ENCODE measurements around the gene SYT15. TPM values are rescaled to one million over a fixed set of nuclear protein-coding genes. Genes with fewer than 3 reads are reported as not detected.

SYT15 gene
- total RNA-seq, 1 experiment from 2014 or later, result 1.6 TPM

DNA sequence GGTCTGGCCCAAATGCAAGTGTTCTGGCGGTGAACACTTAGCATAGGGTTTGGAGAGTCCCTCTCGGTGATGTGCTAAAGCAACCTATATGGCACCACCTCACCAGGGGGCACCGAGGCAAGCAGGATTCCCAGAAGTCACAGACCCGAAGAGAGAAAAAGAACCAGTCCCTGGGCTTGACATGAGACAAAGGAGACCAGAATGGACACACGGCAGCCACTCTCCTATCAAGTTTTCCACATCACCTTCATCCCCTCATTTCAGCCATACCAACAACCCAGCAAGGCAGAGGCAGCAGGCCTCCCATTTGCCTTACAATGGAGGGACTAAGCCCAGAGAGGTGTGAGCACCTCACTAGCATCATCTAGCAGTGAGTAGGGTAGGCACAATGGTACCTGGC, 42.1 kb upstream of the SYT15 start:
- BruUV-seq (replicated peaks), result no TSS peak
- intact Hi-C loops (cut with micrococcal nuclease), result no loop called here
- no peaks in the 10 kb centered on the region for H3K9me2 ChIP-seq (ENCODE audit: insufficient read depth)
- no peaks in the 10 kb centered on the region for H3K27me3 ChIP-seq (ENCODE audit: insufficient read depth, low read length)
- no peaks in the 10 kb centered on the region for H4K20me1 ChIP-seq (ENCODE audit: insufficient read depth)
- no peak for ATAC-seq
- TF ChIP-seq SIN3A (IDR thresholded peaks at IDR 0.05; ENCODE audit: low read depth) (no peak), CBX3 (IDR thresholded peaks at IDR 0.05; ENCODE audit: low read depth) (no peak), YY1 (IDR thresholded peaks at IDR 0.05; ENCODE audit: extremely low read depth, insufficient replicate concordance, low read depth, low read length) (no peak), EGR1 (IDR thresholded peaks at IDR 0.05; ENCODE audit: low read depth) (no peak), EZH2phosphoT487 (IDR thresholded peaks at IDR 0.05; ENCODE audit: borderline replicate concordance) (no peak)
- TF ChIP-seq, protein P1, sequence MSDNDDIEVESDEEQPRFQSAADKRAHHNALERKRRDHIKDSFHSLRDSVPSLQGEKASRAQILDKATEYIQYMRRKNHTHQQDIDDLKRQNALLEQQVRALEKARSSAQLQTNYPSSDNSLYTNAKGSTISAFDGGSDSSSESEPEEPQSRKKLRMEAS (IDR thresholded peaks at IDR 0.05), result no peak
- DNase-seq (ENCODE audit: low read depth, low spot score), result no peak
- H3K36me3 ChIP-seq (ENCODE audit: control insufficient read depth in 1 of 2, insufficient read depth in 2 of 2, low read length in 2 of 2), result no peaks in the 10 kb centered on the region
- H3K79me2 ChIP-seq (ENCODE audit: insufficient read depth, low read length), result no peaks in the 10 kb centered on the region
- H3K4me1 ChIP-seq (ENCODE audit: control insufficient read depth in 1 of 2, insufficient read depth in 2 of 2, low read length in 2 of 2), result no peaks in the 10 kb centered on the region
- ChIA-PET RAD21 (ENCODE audit: low non-redundant PET in 1 of 2, low total read pairs in 2 of 2, uncharacterized antibody in 2 of 2, unreplicated experiment in 2 of 2) (no interaction called here), POLR2A (interaction anchor here (0.6 kb wide), 1 partner anchor 12 kb away, joined by 3 read pairs; no protein-coding TSS in a partner anchor), CTCF (no interaction called here)
- H3K9ac ChIP-seq (ENCODE audit: low read length), result no peak overlapping the region
- no peaks in the 10 kb centered on the region for H3K9me3 ChIP-seq (ENCODE audit: control insufficient read depth in 1 of 2, insufficient read depth in 1 of 2, low read depth in 1 of 2, low read length in 2 of 2)
- no peak overlapping the region for H3K4me2 ChIP-seq (ENCODE audit: low read length)
- H2AFZ ChIP-seq (ENCODE audit: low read depth, low read length, poor library complexity, severe bottlenecking), result no peak overlapping the region
- H3K4me3 ChIP-seq (replicated peaks in 1 of 2; ENCODE audit: low read depth in 1 of 2, low read length in 2 of 2), result no peak overlapping the region
- no peak overlapping the region for H3K27ac ChIP-seq (ENCODE audit: low read depth, low read length)

DNA sequence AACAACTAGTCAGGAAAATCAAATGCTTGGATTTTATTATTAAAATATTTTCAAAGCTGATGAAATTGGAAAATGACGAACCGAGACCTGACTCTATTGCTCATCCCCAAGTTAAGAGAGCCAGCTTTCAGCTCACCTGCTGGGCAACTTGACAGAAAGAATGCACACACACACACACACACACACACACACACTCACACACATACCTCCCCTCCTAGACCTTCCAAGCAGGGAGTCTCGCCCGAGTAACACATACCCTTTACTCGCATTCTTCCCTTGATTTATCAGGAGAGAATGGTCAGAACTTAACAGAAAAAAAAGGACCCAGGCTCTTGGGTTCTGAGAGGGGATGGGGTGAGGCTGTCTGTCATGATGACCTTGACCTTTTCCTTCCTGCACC, 41.6 kb upstream of the SYT15 start:
- H3K36me3 ChIP-seq (ENCODE audit: control insufficient read depth in 1 of 2, insufficient read depth in 2 of 2, low read length in 2 of 2), result no peaks in the 10 kb centered on the region
- H3K9ac ChIP-seq (ENCODE audit: low read length), result no peak overlapping the region
- H4K20me1 ChIP-seq (ENCODE audit: insufficient read depth), result no peaks in the 10 kb centered on the region
- no peak for ATAC-seq
- H3K9me2 ChIP-seq (ENCODE audit: insufficient read depth), result no peaks in the 10 kb centered on the region
- BruUV-seq (replicated peaks), result no TSS peak
- H3K4me2 ChIP-seq (ENCODE audit: low read length), result no peak overlapping the region
- RAD21 ChIA-PET (ENCODE audit: low non-redundant PET in 1 of 2, low total read pairs in 2 of 2, uncharacterized antibody in 2 of 2, unreplicated experiment in 2 of 2), result no interaction called here
- H2AFZ ChIP-seq (ENCODE audit: low read depth, low read length, poor library complexity, severe bottlenecking), result no peak overlapping the region
- H3K4me3 ChIP-seq (replicated peaks in 1 of 2; ENCODE audit: low read depth in 1 of 2, low read length in 2 of 2), result no peak overlapping the region
- intact Hi-C loops (cut with micrococcal nuclease), result no loop called here
- no peak overlapping the region for H3K27ac ChIP-seq (ENCODE audit: low read depth, low read length)
- CTCF ChIA-PET, result no interaction called here
- POLR2A ChIA-PET, result interaction anchor here (0.6 kb wide), 1 partner anchor 12 kb away, joined by 3 read pairs; no protein-coding TSS in a partner anchor
- H3K79me2 ChIP-seq (ENCODE audit: insufficient read depth, low read length), result no peaks in the 10 kb centered on the region
- TF ChIP-seq SP1 (IDR thresholded peaks at IDR 0.05; ENCODE audit: low read depth) (no peak), EZH2 (IDR thresholded peaks at IDR 0.05) (no peak), EGR1 (IDR thresholded peaks at IDR 0.05; ENCODE audit: low read depth) (no peak), POLR2A (IDR thresholded peaks at IDR 0.05; ENCODE audit: borderline replicate concordance, extremely low read depth, insufficient read depth, insufficient read length) (no peak), JUND (IDR thresholded peaks at IDR 0.05) (no peak)
- no peaks in the 10 kb centered on the region for H3K9me3 ChIP-seq (ENCODE audit: control insufficient read depth in 1 of 2, insufficient read depth in 1 of 2, low read depth in 1 of 2, low read length in 2 of 2)
- DNase-seq (ENCODE audit: low read depth, low spot score), result no peak
- H3K27me3 ChIP-seq (ENCODE audit: insufficient read depth, low read length), result no peaks in the 10 kb centered on the region
- H3K4me1 ChIP-seq (ENCODE audit: control insufficient read depth in 1 of 2, insufficient read depth in 2 of 2, low read length in 2 of 2), result no peaks in the 10 kb centered on the region

Measured in HCT116 (cell line).